Renal cortex interstitium (tissue), 11 donors: Measurements from ENCODE around the gene FRMD3. TPM values are rescaled to one million over a fixed set of nuclear protein-coding genes. Genes with fewer than 3 reads are reported as not detected.

Source experiments
- DNase-seq, 11 donors: peaks; one replicate each; pipeline ENCODE4 v3.0.0-alpha.2; 2013; ENCODE audit warnings: low read depth in 9 of 11, low spot score in 4 of 11; ENCODE audit errors: extremely low read depth in 1 of 11
- polyA plus RNA-seq, 3 donors: library from polyadenylated mRNA; unstranded; fragments of 120-200 nt; gene quantifications; one replicate each; pipeline ENCODE4 v1.2.1, GENCODE V29; 2013; ENCODE audit not compliant: insufficient read length in 3 of 3

The FRMD3 gene
- polyA plus RNA-seq, 3 donors = 16.8 to 23.3 (median 21.8) TPM

- DNase-seq = no peak
These were observed 114.1 kb downstream of the FRMD3 start for GRCh38 chr9:83423815-83424707.

- no peak for DNase-seq
These were observed 115.7 kb downstream of the FRMD3 start for GRCh38 chr9:83422527-83422926.

GRCh38 chr9:83420486-83420885 lies 117.7 kb downstream of the FRMD3 start:
- no peak for DNase-seq

GRCh38 chr9:83419961-83420360 lies 118.2 kb downstream of the FRMD3 start:
- DNase-seq = no peak

GRCh38 chr9:83418283-83418682 lies 119.9 kb downstream of the FRMD3 start:
- no peak for DNase-seq

GRCh38 chr9:83413367-83413766 lies 124.8 kb downstream of the FRMD3 start:
- no peak for DNase-seq

- no peak for DNase-seq
These were observed 127.5 kb downstream of the FRMD3 start for GRCh38 chr9:83410701-83411100.

GRCh38 chr9:83406921-83407320 lies 131.3 kb downstream of the FRMD3 start:
- no peak for DNase-seq

- DNase-seq = no peak
These were observed 132.4 kb downstream of the FRMD3 start for GRCh38 chr9:83405759-83406158.

GRCh38 chr9:83403527-83404238 lies 134.5 kb downstream of the FRMD3 start:
- DNase-seq = peak in 2 of 11 donors; percentile 3 to 8

- no peak for DNase-seq
These were observed 136.8 kb downstream of the FRMD3 start for GRCh38 chr9:83401328-83401900.

- DNase-seq = no peak
These were observed 141.4 kb downstream of the FRMD3 start for GRCh38 chr9:83396813-83397212.

GRCh38 chr9:83396342-83396741 lies 141.9 kb downstream of the FRMD3 start:
- no peak for DNase-seq

GRCh38 chr9:83392228-83392627 lies 146.0 kb downstream of the FRMD3 start:
- no peak for DNase-seq

- DNase-seq = no peak
These were observed 149.9 kb downstream of the FRMD3 start for GRCh38 chr9:83388346-83388745.

GRCh38 chr9:83387401-83388185 lies 150.6 kb downstream of the FRMD3 start:
- no peak for DNase-seq

GRCh38 chr9:83385317-83385716 lies 152.9 kb downstream of the FRMD3 start:
- no peak for DNase-seq

- no peak for DNase-seq
These were observed 154.0 kb downstream of the FRMD3 start for GRCh38 chr9:83384214-83384613.

- no peak for DNase-seq
These were observed 155.2 kb downstream of the FRMD3 start for GRCh38 chr9:83383034-83383433.
